ENCODE data around the gene PDE4D.

GRCh38 chr5:59703789-59704188 is 189.7 kb downstream of the PDE4D start:
- no peak for TF ChIP-seq CTCF (IDR thresholded peaks at IDR 0.05)
- TF ChIP-seq EZH2 (IDR thresholded peaks at IDR 0.05; ENCODE audit: borderline replicate concordance, insufficient read depth, low read depth, low read length, poor library complexity, severe bottlenecking), result no peak
